ENCODE data around the gene JAG1.
"Not testable (repeated sequence)": the region's sequence is repeated elsewhere in the genome, so short reads cannot be mapped to it uniquely, and the experiment has no call there.

Gene JAG1

GRCh38 chr20:10611357-10611756, 62.4 kb downstream of the JAG1 start:
- DNase-seq (ENCODE audit: low read depth in 2 of 2), result no peak

- DNase-seq (ENCODE audit: low read depth in 2 of 2), result no peak
These were observed 63.5 kb downstream of the JAG1 start for GRCh38 chr20:10610251-10610650.

GRCh38 chr20:10609770-10610169, 64.0 kb downstream of the JAG1 start:
- DNase-seq (ENCODE audit: low read depth in 2 of 2), result no peak

GRCh38 chr20:10609276-10609675, 64.5 kb downstream of the JAG1 start:
- no peak for DNase-seq (ENCODE audit: low read depth in 2 of 2)

- DNase-seq (ENCODE audit: low read depth in 2 of 2), result no peak
These were observed 68.1 kb downstream of the JAG1 start for GRCh38 chr20:10605547-10606195.

DNA sequence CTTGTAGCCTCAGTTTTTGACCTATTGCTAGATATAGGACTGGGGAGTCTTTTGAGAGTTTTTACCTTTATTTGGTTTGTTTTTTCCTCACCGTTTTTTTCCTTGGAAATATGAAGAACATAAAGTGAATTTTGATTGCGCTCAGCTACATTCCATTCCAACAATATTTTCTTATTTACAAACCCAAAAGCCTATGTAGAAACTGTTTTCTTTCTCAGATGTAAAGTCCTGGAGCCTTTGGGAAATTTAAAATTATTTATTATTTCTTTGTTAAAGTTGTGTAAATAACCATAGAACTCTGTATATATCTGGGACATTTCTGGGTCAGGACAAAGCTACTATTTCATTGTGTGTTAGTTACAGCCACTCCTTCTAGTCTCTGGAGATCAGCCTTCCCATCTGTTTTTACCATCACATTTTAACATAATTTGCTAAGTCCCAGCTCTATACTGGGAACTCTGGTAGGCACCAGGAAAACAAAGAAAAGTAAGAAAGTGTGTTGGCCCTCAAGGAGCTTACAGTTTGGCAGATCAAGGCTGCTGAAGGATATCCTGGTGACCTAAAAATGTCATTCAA, 68.8 kb downstream of the JAG1 start:
- no peak for DNase-seq (ENCODE audit: low read depth in 2 of 2)

DNA sequence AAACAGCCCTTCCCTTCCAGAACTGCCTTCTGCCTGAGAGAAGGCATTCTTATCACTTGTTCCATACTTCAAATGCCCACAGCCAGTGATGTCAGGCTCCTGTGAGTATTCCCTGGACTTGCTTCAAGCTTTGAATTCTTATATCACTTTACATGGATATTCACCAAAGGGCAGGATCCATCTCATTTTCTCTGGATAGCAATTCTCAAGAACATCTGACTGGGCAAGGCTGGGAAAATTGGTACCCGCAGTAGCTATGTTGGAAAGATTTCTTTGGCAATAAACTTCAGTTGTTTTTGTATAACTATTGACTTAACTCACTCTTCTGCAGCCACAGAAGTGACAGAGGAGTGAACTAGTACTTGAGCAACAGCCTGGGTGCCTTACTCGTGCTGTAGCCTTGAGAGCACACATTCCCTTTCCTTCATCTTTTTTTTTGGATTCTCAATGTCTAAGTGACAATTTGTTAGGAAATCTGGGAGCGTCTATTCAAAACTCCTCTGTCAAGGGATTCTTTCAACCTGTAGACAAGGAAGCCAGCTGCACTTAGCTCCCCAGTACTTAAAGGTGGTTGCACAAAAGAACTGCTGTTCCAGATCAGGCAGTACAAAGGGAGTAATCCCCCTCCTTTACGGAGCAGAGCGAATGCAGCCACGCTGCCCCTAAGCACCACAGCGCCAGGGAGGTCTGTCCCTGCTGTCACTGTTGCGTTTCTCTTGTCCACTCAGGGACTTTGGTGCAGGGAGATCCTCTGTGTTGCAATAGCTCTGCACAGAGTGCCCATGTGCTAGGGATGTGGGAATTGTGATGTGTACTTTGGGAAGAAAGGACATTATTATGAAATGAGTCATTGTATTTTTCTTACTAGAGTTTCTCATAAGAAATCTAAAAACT, 69.6 kb downstream of the JAG1 start:
- no peak for DNase-seq (ENCODE audit: low read depth in 2 of 2)

DNA sequence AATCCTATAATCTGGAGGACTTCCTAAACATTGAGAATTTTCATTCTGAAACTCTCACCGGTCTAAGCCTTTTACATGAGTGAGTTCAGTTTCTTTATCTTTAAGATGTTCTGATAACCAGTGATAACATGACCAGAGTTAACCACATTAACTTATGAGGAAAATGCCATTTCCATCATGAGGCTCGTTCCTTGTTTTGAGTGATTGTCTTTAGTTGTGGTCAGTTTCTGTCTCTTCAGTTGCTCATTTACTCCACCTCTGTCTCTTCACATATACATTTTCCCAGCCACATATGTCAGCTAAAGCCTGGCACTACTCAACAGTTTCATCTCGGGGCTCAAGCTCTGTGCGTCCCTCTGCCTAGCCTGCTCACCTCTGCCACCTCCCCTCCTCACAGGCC, 70.4 kb downstream of the JAG1 start:
- DNase-seq (ENCODE audit: low read depth in 2 of 2), result no peak

DNA sequence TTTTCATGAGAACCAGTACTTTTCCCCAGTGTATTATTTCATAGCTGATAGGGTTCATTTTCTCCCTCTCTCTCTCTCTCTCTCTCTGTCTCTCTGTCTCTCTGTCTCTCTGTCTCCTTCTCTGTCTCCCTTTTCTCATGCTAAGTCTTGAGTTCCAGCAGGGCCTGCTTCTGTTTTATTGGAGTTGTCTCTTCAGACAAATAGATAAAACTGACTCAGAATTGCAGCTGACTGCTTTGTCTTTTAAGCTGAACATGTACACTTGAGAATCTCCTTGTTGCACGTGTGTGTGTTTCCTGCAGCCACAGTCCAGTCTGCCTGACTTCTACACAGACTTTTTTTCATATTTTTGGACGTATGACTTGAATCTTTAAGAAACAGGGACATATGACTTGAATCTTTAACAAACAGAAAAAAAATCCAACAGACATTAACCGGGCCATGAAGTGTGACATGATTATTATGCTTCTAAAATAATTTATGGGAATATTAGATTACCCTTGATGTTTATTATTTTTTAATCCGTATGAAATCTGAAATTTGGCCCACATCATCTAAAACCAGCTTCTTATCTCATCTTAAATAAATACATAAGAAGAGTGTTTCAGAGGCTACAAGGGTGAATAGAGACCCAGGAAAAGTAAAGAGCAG, 71.5 kb downstream of the JAG1 start:
- DNase-seq (ENCODE audit: low read depth in 2 of 2), result no peak

DNA sequence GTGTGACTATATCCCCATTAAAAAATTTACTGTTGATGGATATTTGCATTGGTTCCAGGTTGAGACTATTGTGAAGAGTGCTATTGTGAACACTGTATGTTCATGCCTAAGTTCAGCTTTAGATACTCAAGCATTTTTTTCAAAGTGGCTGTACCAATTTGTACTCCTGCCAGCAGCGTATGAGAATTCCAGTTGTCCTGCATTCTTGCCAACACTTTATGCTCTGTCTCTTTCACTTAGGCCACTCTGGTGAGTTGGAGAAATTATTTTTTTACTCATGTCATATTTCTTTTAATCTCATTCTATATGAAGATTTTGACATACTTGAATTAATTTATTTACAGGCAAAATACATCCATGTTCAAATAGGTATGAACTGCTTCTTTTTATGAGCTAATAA, 76.2 kb downstream of the JAG1 start:
- no peak for DNase-seq (ENCODE audit: low read depth in 2 of 2)

DNA sequence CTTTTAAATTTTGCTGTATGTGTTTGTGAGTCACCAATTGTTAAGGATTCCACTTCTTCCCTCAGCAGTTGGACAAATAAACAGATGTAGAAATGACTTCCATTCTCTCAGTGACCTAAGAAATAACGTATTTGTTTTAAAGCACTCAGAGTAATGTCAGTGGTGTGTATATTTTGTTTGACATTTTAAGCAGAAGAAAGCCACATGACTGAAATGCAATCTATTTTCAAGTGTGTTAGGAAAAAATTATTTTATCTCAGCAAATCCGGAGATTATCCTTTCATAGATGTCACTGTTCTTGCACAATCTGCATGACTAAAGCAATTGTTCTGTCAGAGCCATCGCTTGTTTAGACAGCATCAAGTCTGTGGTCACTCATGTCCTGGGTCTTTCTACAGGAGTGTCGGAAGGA, 77.1 kb downstream of the JAG1 start:
- no peak for DNase-seq (ENCODE audit: low read depth in 2 of 2)

GRCh38 chr20:10595985-10596384, 77.8 kb downstream of the JAG1 start:
- DNase-seq (ENCODE audit: low read depth in 2 of 2), result no peak

- no peak for DNase-seq (ENCODE audit: low read depth in 2 of 2)
These were observed 78.5 kb downstream of the JAG1 start for GRCh38 chr20:10595266-10595665.

GRCh38 chr20:10594296-10594868, 79.4 kb downstream of the JAG1 start:
- no peak for DNase-seq (ENCODE audit: low read depth in 2 of 2)

DNA sequence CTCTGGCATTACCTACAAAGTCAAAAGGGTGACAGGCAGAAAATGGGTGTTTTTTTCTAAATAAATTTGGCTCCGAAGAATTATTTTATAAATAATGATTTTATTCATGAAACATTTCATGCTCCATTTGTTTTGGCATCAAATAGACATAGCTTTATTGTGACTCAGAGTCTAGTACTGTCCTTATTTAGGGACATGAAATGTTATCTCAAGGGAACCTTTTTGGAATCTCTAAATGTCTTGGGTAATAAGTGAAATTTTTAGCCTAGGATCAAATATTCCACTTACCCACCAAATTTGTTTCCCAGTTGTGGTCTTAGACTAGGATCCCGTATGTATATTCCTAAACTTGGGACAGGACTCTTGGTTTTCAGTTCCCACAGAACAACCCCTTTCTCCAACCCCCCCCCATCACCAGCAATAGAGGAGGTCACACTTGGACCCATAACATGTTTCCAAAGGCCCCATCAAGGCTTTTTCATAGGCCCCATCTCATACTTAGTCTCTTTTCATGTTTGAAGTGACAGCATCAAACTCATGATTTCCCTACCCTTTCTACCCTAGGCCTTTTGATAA, 81.8 kb downstream of the JAG1 start:
- DNase-seq (ENCODE audit: low read depth in 2 of 2), result no peak

DNA sequence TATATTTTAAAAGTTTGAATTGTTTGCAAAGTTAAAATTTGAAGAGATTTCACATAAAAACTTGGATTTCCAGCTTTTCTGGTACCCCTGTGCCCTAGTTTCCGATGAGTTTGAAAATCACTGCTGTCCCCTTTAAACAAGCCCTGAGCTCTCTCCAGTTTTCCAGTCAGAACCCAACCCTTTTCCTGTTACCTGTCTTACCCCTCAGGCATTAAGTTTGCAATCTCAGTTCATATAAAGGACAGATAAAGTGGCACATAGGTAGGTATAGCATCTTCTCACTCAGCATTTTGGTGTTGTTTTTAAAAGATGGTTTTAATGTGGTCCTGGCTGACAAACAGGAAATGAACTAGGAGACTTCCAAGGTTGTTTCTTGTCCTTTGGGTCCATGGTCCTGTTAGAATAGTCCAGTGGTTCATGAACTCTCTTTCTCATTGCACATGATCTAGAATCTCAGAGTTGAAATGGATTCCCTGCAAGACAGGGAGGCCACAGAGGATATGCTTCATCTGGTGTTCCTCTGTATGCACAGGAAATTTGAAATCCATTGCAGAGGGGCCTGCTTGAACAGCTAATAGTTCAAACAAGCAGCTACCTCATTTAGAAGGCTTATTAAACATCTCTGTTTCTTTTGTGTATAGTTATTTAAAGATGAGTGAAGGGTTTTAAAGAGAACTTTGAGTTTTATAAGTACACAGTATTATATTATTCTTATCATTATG, 82.7 kb downstream of the JAG1 start:
- DNase-seq (ENCODE audit: low read depth in 2 of 2), result no peak

- DNase-seq (ENCODE audit: low read depth in 2 of 2), result not testable (repeated sequence)
These were observed 83.4 kb downstream of the JAG1 start for GRCh38 chr20:10590446-10590845.

Measured in stimulated activated CD8-positive, alpha-beta memory T cell treated with anti-CD3 and anti-CD28 coated beads, Interleukin-2, amount 100 ng/mL, for 1 hour (primary cell).